Measurements from ENCODE around the gene SPATA3.

Gene SPATA3

GRCh38 chr2:231051116-231051515 lies 55.2 kb downstream of the SPATA3 start:
- DNase-seq, result no peak

GRCh38 chr2:231052494-231053451 lies 56.9 kb downstream of the SPATA3 start:
- peak; percentile 92 for DNase-seq

GRCh38 chr2:231053846-231054245 lies 57.9 kb downstream of the SPATA3 start:
- peak; percentile 25 for DNase-seq

GRCh38 chr2:231056453-231057416 lies 60.8 kb downstream of the SPATA3 start, which contains the start of gene PSMD1:
PSMD1 (plus strand) TSS chr2:231056867; CDS start chr2:231057026, 159 bp downstream.
- DNase-seq, result peak; percentile 97

- DNase-seq, result no peak
Observed at GRCh38 chr2:231057590-231057989, 61.7 kb downstream of the SPATA3 start.
